Progenitor cell of endocrine pancreas (in vitro differentiated cells): ENCODE results near the gene AP3M1. TPM values are rescaled to one million over a fixed set of nuclear protein-coding genes. Genes with fewer than 3 reads are reported as not detected.

Experiments
- DNase-seq: peaks from one replicate; pipeline ENCODE4 v3.0.0; 2021; ENCODE audit warnings: low spot score; ENCODE audit not compliant: unreplicated experiment
- H3K27ac Mint-ChIP-seq: 2 replicates; pipeline ENCODE4 v1.8.0; 2021; ENCODE audit warnings: mild to moderate bottlenecking, moderate library complexity, mixed read lengths
- H3K27me3 Mint-ChIP-seq: 2 replicates; pipeline ENCODE4 v1.8.0; 2021; ENCODE audit warnings: mixed read lengths
- H3K36me3 Mint-ChIP-seq: 2 replicates; pipeline ENCODE4 v1.8.0; 2022; ENCODE audit warnings: mixed read lengths; ENCODE audit not compliant: insufficient read depth
- H3K4me1 Mint-ChIP-seq: 2 replicates; pipeline ENCODE4 v1.8.0; 2021; ENCODE audit warnings: low read depth, mixed read lengths
- H3K4me3 Mint-ChIP-seq: 2 replicates; pipeline ENCODE4 v1.8.0; 2021; ENCODE audit warnings: low read depth, mild to moderate bottlenecking, moderate library complexity, mixed read lengths
- H3K9me3 Mint-ChIP-seq: 2 replicates; pipeline ENCODE4 v1.8.0; 2021; ENCODE audit warnings: low read depth, mixed read lengths
- total RNA-seq: library from RNA; stranded (reverse); gene quantifications from 2 replicates; pipeline ENCODE4 v1.2.1, GENCODE V29; 2021
- TF ChIP-seq, protein P1 (sequence below): fragments of 200-600 bp; sonication (generic); IDR thresholded peaks from one replicate; pipeline ENCODE4 v1.5.0; 2021; ENCODE audit warnings: antibody characterized with exemption, mild to moderate bottlenecking; ENCODE audit not compliant: unreplicated experiment

AP3M1 gene
- total RNA-seq, 1 donor from 2014 or later = 51.7 TPM

DNA sequence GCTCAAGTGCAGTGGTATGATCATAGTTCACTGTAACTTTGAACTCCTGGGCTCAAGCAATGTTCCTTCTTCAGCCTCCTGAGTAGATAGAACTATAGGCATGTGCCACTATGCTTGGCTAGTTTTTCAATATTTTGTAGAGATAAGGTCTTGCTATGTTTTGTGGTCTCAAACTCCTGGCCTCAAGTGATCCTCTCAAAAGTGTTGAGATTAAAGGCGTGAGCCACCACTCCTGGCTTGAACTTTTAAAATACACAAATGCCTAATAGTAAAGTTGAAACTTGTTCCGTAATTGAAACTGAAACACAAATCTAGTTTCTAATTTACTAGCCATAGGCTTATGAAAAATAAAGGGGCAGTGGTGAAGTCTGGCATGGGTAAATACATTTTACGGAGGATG is 65.7 kb downstream of the AP3M1 start:
- peaks cover 18% of the 10 kb centered on the region for H3K4me1 Mint-ChIP-seq
- no peak for DNase-seq
- no peaks in the 10 kb centered on the region for H3K9me3 Mint-ChIP-seq
- H3K27me3 Mint-ChIP-seq = no peaks in the 10 kb centered on the region
- TF ChIP-seq, protein P1, sequence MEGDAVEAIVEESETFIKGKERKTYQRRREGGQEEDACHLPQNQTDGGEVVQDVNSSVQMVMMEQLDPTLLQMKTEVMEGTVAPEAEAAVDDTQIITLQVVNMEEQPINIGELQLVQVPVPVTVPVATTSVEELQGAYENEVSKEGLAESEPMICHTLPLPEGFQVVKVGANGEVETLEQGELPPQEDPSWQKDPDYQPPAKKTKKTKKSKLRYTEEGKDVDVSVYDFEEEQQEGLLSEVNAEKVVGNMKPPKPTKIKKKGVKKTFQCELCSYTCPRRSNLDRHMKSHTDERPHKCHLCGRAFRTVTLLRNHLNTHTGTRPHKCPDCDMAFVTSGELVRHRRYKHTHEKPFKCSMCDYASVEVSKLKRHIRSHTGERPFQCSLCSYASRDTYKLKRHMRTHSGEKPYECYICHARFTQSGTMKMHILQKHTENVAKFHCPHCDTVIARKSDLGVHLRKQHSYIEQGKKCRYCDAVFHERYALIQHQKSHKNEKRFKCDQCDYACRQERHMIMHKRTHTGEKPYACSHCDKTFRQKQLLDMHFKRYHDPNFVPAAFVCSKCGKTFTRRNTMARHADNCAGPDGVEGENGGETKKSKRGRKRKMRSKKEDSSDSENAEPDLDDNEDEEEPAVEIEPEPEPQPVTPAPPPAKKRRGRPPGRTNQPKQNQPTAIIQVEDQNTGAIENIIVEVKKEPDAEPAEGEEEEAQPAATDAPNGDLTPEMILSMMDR = no peak
- H3K4me3 Mint-ChIP-seq = no peak overlapping the region
- no peak overlapping the region for H3K27ac Mint-ChIP-seq
- H3K36me3 Mint-ChIP-seq = peaks cover 23% of the 10 kb centered on the region

DNA sequence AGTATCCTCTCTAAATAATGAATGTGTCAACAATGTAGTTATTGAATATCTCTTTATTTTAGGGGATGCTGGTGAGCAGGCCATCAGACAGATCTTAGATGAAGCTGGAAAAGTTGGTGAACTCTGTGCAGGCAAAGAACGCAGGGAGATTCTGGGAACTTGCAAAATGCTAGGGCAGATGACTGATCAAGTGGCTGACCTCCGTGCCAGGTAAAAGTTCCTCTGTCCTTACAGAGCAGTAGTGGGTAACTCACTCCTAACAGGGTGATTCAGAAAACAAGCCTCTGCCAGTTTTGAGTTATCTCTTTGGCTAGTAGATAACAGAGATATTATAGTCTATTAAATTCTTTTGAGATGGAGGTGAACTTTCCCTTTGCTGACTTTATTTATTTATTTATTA is 67.3 kb downstream of the AP3M1 start:
- Mint-ChIP-seq H3K4me1 (peaks cover 25% of the 10 kb centered on the region), H3K36me3 (peaks cover 17% of the 10 kb centered on the region), H3K27me3 (no peaks in the 10 kb centered on the region), H3K4me3 (no peak overlapping the region), H3K27ac (no peak overlapping the region), H3K9me3 (no peaks in the 10 kb centered on the region)
- no peak for DNase-seq
- TF ChIP-seq, protein P1 = no peak

DNA sequence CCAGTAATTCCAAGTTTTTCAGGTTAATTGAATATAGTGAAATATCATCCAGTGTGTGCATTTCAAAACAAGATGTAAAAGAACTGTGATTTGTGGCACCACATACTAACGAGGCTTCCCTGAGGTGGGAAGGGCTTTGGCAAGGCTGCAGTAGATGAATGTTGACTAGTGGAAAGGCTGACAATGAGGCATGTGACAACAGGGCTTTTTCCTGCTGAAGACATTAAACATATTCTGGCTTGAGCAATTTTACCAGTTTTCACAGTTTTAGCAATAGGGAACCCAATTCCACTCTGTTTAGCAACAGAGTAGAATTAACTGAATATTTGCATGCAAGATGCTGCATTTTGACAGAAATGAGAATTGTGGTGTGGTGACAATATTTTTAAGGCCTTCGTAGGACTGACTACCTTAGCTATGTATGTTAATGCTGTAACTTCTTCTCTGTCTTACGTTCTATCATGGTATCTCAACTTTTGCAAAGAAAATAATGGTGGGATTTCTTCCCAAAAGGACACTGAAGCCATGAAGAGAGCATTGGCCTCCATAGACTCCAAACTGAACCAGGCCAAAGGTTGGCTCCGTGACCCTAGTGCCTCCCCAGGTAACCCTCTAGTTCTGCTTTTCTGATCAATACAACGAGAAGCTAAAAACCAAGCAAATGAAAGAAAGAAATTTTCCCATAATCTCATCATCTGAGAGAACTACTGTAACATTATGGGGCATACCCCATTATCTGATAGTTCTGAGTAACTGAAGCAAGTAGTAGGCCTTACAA is 68.5 kb downstream of the AP3M1 start:
- H3K27me3 Mint-ChIP-seq = no peaks in the 10 kb centered on the region
- H3K4me3 Mint-ChIP-seq = no peak overlapping the region
- H3K36me3 Mint-ChIP-seq = peaks cover 21% of the 10 kb centered on the region
- TF ChIP-seq, protein P1 = no peak
- H3K27ac Mint-ChIP-seq = no peak overlapping the region
- DNase-seq = no peak
- H3K9me3 Mint-ChIP-seq = no peaks in the 10 kb centered on the region
- H3K4me1 Mint-ChIP-seq = peaks cover 29% of the 10 kb centered on the region

DNA sequence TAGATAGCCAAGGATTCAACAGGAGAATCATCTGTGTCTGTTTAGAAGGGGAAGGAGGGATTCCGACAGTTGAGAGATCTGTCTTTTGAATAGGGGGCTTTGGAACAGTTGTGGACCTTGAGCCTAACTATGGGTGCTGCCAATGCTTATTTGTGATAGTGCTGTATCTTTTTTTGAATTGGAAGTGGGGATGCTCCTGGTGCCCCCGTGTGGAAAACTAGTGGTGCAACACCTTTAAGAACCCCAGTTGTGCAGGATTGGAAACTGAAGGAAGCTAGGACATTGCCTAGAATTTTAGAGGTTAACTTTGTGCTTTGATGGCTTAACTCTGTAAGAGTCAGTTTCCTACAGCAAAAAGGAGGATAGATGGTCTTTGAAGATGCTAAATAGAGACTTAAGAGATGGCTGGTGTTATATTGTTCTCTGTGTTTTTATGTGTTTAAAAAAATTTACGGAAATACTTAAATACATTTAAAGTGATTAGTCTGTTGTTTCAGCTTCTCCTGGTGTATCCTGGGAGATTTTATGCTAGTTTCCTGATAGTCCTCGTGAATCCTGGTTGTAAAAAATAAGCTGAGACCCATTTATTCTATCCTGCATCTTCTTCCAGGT is 69.3 kb downstream of the AP3M1 start:
- no peak for DNase-seq
- H3K36me3 Mint-ChIP-seq = peaks cover 19% of the 10 kb centered on the region
- H3K9me3 Mint-ChIP-seq = no peaks in the 10 kb centered on the region
- H3K4me3 Mint-ChIP-seq = no peak overlapping the region
- H3K27ac Mint-ChIP-seq = no peak overlapping the region
- no peaks in the 10 kb centered on the region for H3K27me3 Mint-ChIP-seq
- peaks cover 29% of the 10 kb centered on the region for H3K4me1 Mint-ChIP-seq
- TF ChIP-seq, protein P1 = peak; percentile 72

DNA sequence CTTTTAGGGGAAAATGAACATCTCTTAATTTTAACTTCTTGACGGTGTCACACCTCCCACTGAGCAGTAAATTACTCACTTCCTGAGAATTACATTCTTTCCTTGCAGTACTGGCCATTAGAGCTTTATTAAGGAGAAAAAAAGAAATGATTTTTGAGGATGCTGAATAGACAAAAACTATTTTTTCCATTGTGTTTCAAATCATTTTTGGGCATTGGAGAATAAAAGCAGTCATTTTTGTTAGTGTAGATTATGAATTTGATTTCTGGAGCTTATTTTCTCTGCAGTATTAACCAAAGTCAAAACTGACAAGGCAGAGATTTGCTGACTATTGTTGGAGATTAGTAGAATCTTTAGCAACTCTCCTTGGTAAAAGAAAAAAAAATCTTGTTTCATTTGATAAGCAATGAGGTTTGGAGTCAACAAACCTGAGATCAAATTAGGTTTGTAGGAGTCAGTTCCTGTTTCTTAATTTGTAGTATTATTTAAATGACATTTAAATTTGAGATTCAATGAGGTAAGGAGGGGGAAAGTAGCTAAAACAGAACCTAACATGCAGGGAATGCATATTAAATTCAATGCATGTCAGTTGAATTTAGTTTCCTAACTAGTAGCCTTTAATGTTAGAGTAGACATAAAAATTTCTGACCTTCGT is 70.6 kb downstream of the AP3M1 start:
- H3K27ac Mint-ChIP-seq = no peak overlapping the region

More for the DNA sequence above, 70.6 kb downstream of the AP3M1 start:
- Mint-ChIP-seq H3K36me3 (peaks cover 16% of the 10 kb centered on the region), H3K4me3 (no peak overlapping the region), H3K4me1 (peaks cover 29% of the 10 kb centered on the region), H3K9me3 (no peaks in the 10 kb centered on the region), H3K27me3 (no peaks in the 10 kb centered on the region)
- TF ChIP-seq, protein P1 = no peak
- no peak for DNase-seq
